HL-60/S4 (cell line): ENCODE data around the gene CD276.
"Not testable (repeated sequence)": the region's sequence is repeated elsewhere in the genome, so short reads cannot be mapped to it uniquely, and the experiment has no call there.

ENCODE experiments used
- in situ Hi-C: fragments of 300-500 bp; cut with MboI; formaldehyde crosslinking; loops from 2 replicates; pipeline ENCODE4 v1.14.3; 2022; ENCODE audit warnings: low sequenced_read_pairs

The CD276 gene

GRCh38 chr15:73684581-73685455 lies 635 bp downstream of the CD276 start:
- in situ Hi-C loops = no loop called here

GRCh38 chr15:73685981-73686380 lies 1.8 kb downstream of the CD276 start:
- in situ Hi-C loops = no loop called here

- in situ Hi-C loops = no loop called here
Observed at GRCh38 chr15:73686781-73687256, 2.6 kb downstream of the CD276 start.

- in situ Hi-C loops = no loop called here
Observed at GRCh38 chr15:73687351-73687750, 3.2 kb downstream of the CD276 start.

- in situ Hi-C loops = no loop called here
Observed at GRCh38 chr15:73688455-73688854, 4.3 kb downstream of the CD276 start.

- in situ Hi-C loops = loop anchor here (10.0 kb wide), 1 partner anchor 397 kb away; no protein-coding TSS in a partner anchor
Observed at GRCh38 chr15:73691396-73691795, 7.2 kb downstream of the CD276 start.

GRCh38 chr15:73694419-73694818 lies 10.2 kb downstream of the CD276 start:
- in situ Hi-C loops = loop anchor here (10.0 kb wide), 1 partner anchor 400 kb away; no protein-coding TSS in a partner anchor

GRCh38 chr15:73695773-73696640 lies 11.8 kb downstream of the CD276 start:
- in situ Hi-C loops = loop anchor here (10.0 kb wide), 1 partner anchor 401 kb away; no protein-coding TSS in a partner anchor

- in situ Hi-C loops = loop anchor here (10.0 kb wide), 1 partner anchor 402 kb away; no protein-coding TSS in a partner anchor
Observed at GRCh38 chr15:73696641-73697001, 12.4 kb downstream of the CD276 start.

GRCh38 chr15:73697033-73697467 lies 12.9 kb downstream of the CD276 start:
- in situ Hi-C loops = loop anchor here (10.0 kb wide), 1 partner anchor 402 kb away; no protein-coding TSS in a partner anchor

GRCh38 chr15:73699249-73700040 lies 15.3 kb downstream of the CD276 start:
- in situ Hi-C loops = loop anchor here (10.0 kb wide), 1 partner anchor 405 kb away; no protein-coding TSS in a partner anchor

- in situ Hi-C loops = no loop called here
Observed at GRCh38 chr15:73700041-73700842, 16.1 kb downstream of the CD276 start.

- in situ Hi-C loops = not testable (repeated sequence)
Observed at GRCh38 chr15:73702311-73703239, 18.4 kb downstream of the CD276 start.

GRCh38 chr15:73703601-73704000 lies 19.4 kb downstream of the CD276 start:
- in situ Hi-C loops = not testable (repeated sequence)

GRCh38 chr15:73704142-73704868 lies 20.1 kb downstream of the CD276 start:
- in situ Hi-C loops = not testable (repeated sequence)

GRCh38 chr15:73704869-73705645 lies 20.9 kb downstream of the CD276 start:
- in situ Hi-C loops = no loop called here

- in situ Hi-C loops = no loop called here
Observed at GRCh38 chr15:73708691-73709090, 24.5 kb downstream of the CD276 start.
